ENCODE measurements around the gene GAB2. TPM values are rescaled to one million over a fixed set of nuclear protein-coding genes. Genes with fewer than 3 reads are reported as not detected.

GAB2 gene
- total and polyA plus RNA-seq, 2 of the 13 experiments (the other 11 are each of a cell fraction or from before 2014, with no cell fraction given) = 4.1 to 8.6 TPM

- in situ Hi-C loops (cut with HindIII; ENCODE audit: extremely low pct_ligation_motif_present, low pct_unique_long_range_greater_than_20kb) (no loop called here), intact Hi-C loops (cut with micrococcal nuclease; ENCODE audit: unreplicated experiment) (no loop called here)
- Histone ChIP-seq H3K27ac (ENCODE audit: extremely low read length, insufficient read depth, low read length) (no peak overlapping the region), H3K9me3 (ENCODE audit: low read length) (no peaks in the 10 kb centered on the region), H3K36me3 (replicated peaks in 1 of 2; ENCODE audit: control insufficient read depth in 1 of 2, insufficient read depth in 2 of 2, low read length in 2 of 2) (peaks cover 12 to 32% of the 10 kb centered on the region in 2 experiments; a peak in 4 of 5 replicates), H2AFZ (ENCODE audit: low read length) (no peak overlapping the region), H3K4me1 (ENCODE audit: insufficient read depth, low read length) (peaks cover 48% of the 10 kb centered on the region), H3K4me2 (ENCODE audit: low read depth, low read length) (no peak overlapping the region), H3K27me3 (ENCODE audit: control insufficient read depth in 1 of 2, insufficient read depth in 2 of 2, low read length in 2 of 2) (no peaks in the 10 kb centered on the region), H3K4me3 (replicated peaks in 1 of 3; ENCODE audit: insufficient read depth in 1 of 3, low read depth in 2 of 3, low read length in 3 of 3) (no peak overlapping the region), H3K79me2 (ENCODE audit: insufficient read depth, low read length) (peaks cover 2% of the 10 kb centered on the region), H4K20me1 (ENCODE audit: insufficient read depth, low read length) (no peaks in the 10 kb centered on the region), H3K9ac (ENCODE audit: insufficient read depth, low read depth, low read length) (no peak overlapping the region)
- no TSS peak for BruUV-seq (replicated peaks)
- WGBS (ENCODE audit: low lambda C conversion rate) = 98% methylated on average over 60 of the region's 60 CpGs
- FAIRE-seq (no peak), DNase-seq (ENCODE audit: low spot score) (no peak), ATAC-seq (no peak)
- TF ChIP-seq ZBTB49 (CRISPR knock-in tag; IDR thresholded peaks at IDR 0.05; ENCODE audit: borderline replicate concordance) = no peak
- TF ChIP-seq ZMYM3 (CRISPR knock-in tag; IDR thresholded peaks at IDR 0.05) = peak; percentile 22; the same call in 1 of the 2 replicates
- TF ChIP-seq ZNF629 (CRISPR knock-in tag; conservative IDR thresholded peaks at IDR 0.05) = peak; percentile 86
- no peak for TF ChIP-seq ZBED4 (CRISPR knock-in tag; IDR thresholded peaks at IDR 0.05; ENCODE audit: borderline replicate concordance)
- ChIA-PET POLR2A (no interaction called here), CTCF (ENCODE audit: low intra/inter-chr PET ratio, low total read pairs) (no interaction called here)
These were observed 221.6 kb downstream of the GAB2 start for GRCh38 chr11:78195917-78196560.
